PC-9 (cell line): ENCODE measurements around the gene POTEB2.
"Not testable (repeated sequence)": the region's sequence is repeated elsewhere in the genome, so short reads cannot be mapped to it uniquely, and the experiment has no call there.

ENCODE experiments used
- CTCF ChIP-seq: fragments of 200-600 bp; sonication (generic); conservative IDR thresholded peaks from 2 replicates; pipeline ENCODE4 v1.6.1; 2017; ENCODE audit warnings: mixed run types, antibody characterized with exemption, mild to moderate bottlenecking, moderate library complexity
- EZH2 ChIP-seq: fragments of 200-600 bp; sonication (generic); IDR thresholded peaks from 2 replicates; pipeline ENCODE4 v1.8.0; 2017; ENCODE audit warnings: antibody characterized with exemption, low read depth

- TF ChIP-seq CTCF, EZH2: not testable (repeated sequence)
Measured at GRCh38 chr15:20879916-20880315, 13.8 kb upstream of the POTEB2 start.
